ENCODE measurements around the gene HOXC9.

Gene HOXC9

DNA sequence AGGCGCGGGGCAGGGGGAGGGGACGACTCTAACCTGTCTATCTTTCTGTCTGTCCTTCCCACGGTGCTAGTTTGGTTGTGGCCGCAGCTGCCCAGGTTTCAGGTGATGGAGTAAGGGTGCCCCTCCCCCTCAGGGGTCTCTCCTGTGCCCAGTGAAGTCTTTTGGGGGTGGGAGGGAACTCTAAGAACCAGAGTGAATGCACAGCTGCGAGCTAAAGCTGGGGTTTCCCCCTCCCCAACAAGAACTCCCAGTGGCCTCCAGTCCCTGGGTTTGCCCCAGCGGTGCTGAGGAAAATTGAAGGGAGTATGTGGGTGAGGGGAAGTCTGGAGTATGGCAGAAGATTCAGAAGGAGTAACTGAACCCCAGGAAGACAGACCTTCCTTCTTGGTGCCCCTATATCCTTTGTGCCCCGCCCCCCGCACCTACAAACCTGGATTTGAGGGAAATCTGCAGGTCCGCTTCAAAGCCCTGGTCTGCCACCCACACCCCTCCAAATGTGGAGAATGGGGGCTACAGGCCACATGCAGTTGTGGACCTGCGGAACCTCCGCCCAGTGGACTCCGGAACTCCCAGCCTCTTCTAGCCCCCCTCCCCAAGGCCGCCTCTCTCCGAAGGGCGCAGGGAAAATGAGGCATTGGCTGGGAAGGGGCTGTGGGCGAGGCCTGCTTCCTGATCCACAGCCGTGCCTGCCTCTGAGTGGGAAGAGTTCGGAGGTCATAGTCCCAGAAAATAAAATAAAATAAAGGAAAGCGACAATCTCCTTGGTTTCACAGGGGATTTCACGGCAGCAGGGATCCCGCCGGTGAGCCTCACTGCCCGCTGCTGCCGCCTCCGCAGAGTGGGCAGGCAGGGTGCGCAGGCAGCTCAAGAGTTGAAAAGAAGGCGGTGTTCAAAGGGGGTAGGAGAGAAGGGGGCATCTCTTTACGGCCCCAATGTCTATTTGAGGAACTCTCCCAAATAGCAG, 3.4 kb upstream of the HOXC9 start:
- DNase-seq (ENCODE audit: low read depth, low spot score), result no peak
- no peak for TF ChIP-seq CTCF (IDR thresholded peaks at IDR 0.05; ENCODE audit: low read depth, low read length)
- H3K4me3 ChIP-seq (ENCODE audit: low read depth, low read length), result peak overlapping the region; percentile 29
- in situ Hi-C loops (cut with HindIII; ENCODE audit: low sequenced_read_pairs), result no loop called here

DNA sequence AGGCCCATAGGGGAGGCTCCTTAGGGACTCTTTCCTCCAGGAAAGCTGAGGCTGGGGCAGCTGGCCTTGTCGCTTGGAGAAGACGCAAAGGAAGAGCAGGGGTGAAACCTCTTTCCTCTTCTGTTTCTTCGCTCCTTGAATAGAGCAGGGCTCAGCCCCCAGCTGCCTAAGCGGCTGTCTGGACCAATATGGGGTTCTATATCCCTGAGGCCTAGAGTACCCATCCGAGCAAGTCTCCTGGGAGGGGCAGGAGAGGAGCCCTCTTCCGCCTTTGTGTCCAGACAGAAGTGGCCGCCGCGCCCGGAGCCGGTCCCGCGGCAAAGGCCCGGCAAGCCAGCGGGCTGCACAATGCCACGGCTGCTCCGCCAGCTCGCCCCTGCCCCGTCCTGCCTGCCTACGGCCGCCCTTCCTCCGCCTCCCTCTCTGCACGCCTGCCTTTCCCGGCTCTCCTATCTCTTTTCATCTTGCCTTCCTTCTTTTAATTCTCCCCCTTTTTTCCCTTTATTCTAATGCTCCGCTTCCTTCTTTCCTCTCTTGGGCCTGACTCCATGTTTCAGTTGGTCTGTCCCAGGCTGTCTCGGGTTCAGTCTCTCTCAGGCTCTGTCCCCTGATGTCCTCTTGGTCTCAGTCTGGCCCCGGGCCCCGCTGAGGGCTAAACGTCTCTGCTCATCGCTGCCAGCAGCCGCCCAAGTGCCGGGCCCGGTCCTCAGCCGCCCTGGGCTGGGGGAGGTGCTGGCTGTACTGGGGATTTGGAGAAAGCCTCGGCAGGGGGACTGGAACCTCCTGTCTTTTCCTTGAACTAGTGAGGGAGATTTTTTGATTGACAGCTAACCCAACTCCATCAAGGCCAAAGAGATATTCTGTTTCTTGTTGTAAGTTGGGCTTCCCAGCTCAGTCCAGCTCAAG, 2.5 kb upstream of the HOXC9 start:
- no peak for DNase-seq (ENCODE audit: low read depth, low spot score)
- no peak for TF ChIP-seq CTCF (IDR thresholded peaks at IDR 0.05; ENCODE audit: low read depth, low read length)
- in situ Hi-C loops (cut with HindIII; ENCODE audit: low sequenced_read_pairs), result no loop called here
- no peak overlapping the region for H3K4me3 ChIP-seq (ENCODE audit: low read depth, low read length)

- DNase-seq (ENCODE audit: low read depth, low spot score), result no peak
- in situ Hi-C loops (cut with HindIII; ENCODE audit: low sequenced_read_pairs), result no loop called here
- no peak overlapping the region for H3K4me3 ChIP-seq (ENCODE audit: low read depth, low read length)
- TF ChIP-seq CTCF (IDR thresholded peaks at IDR 0.05; ENCODE audit: low read depth, low read length), result no peak
Observed at GRCh38 chr12:53998110-53998899, 1.7 kb upstream of the HOXC9 start.

- in situ Hi-C loops (cut with HindIII; ENCODE audit: low sequenced_read_pairs), result no loop called here
- no peak overlapping the region for H3K4me3 ChIP-seq (ENCODE audit: low read depth, low read length)
- no peak for DNase-seq (ENCODE audit: low read depth, low spot score)
- no peak for TF ChIP-seq CTCF (IDR thresholded peaks at IDR 0.05; ENCODE audit: low read depth, low read length)
Observed at GRCh38 chr12:53998900-53999236, 1.1 kb upstream of the HOXC9 start.

GRCh38 chr12:53999559-54000115, 324 bp upstream of the HOXC9 start:
- H3K4me3 ChIP-seq (ENCODE audit: low read depth, low read length), result peak overlapping the region; percentile 55
- in situ Hi-C loops (cut with HindIII; ENCODE audit: low sequenced_read_pairs), result loop anchor here (25.0 kb wide), 1 partner anchor 188 kb away; the partner anchor contains the start of gene SMUG1
- no peak for TF ChIP-seq CTCF (IDR thresholded peaks at IDR 0.05; ENCODE audit: low read depth, low read length)
- peak; percentile 78 for DNase-seq (ENCODE audit: low read depth, low spot score)
